ENCODE results near the gene SVOPL. TPM values are rescaled to one million over a fixed set of nuclear protein-coding genes. Genes with fewer than 3 reads are reported as not detected.

The SVOPL gene
- total RNA-seq, 1 experiment from 2014 or later, result not detected

- Histone ChIP-seq H3K27ac (no peak overlapping the region), H3K27me3 (replicated peaks) (no peaks in the 10 kb centered on the region), H3K4me1 (replicated peaks) (no peaks in the 10 kb centered on the region), H3K36me3 (peaks cover 70% of the 10 kb centered on the region), H3K9me3 (replicated peaks) (peaks cover 8% of the 10 kb centered on the region), H3K4me3 (no peak overlapping the region)
- DNase-seq (ENCODE audit: low read depth in 1 of 2, low spot score in 2 of 2), result no peak
Observed at GRCh38 chr7:138569418-138569817, 131.7 kb downstream of the SVOPL start.

- Histone ChIP-seq H3K4me3 (no peak overlapping the region), H3K27ac (no peak overlapping the region), H3K4me1 (replicated peaks) (no peaks in the 10 kb centered on the region), H3K9me3 (replicated peaks) (peaks cover 8% of the 10 kb centered on the region), H3K36me3 (peaks cover 71% of the 10 kb centered on the region), H3K27me3 (replicated peaks) (no peaks in the 10 kb centered on the region)
- DNase-seq (ENCODE audit: low read depth in 1 of 2, low spot score in 2 of 2), result no peak
Observed at GRCh38 chr7:138568655-138569054, 132.5 kb downstream of the SVOPL start.

GRCh38 chr7:138565451-138566114 lies 135.6 kb downstream of the SVOPL start:
- H3K4me1 ChIP-seq (replicated peaks), result no peaks in the 10 kb centered on the region
- no peaks in the 10 kb centered on the region for H3K27me3 ChIP-seq (replicated peaks)
- no peak overlapping the region for H3K27ac ChIP-seq
- no peak for DNase-seq (ENCODE audit: low read depth in 1 of 2, low spot score in 2 of 2)
- no peak overlapping the region for H3K4me3 ChIP-seq
- peaks cover 11% of the 10 kb centered on the region for H3K9me3 ChIP-seq (replicated peaks)
- peaks cover 69% of the 10 kb centered on the region for H3K36me3 ChIP-seq

GRCh38 chr7:138565071-138565450 lies 136.1 kb downstream of the SVOPL start:
- Histone ChIP-seq H3K27ac (no peak overlapping the region), H3K9me3 (replicated peaks) (peaks cover 11% of the 10 kb centered on the region), H3K4me3 (no peak overlapping the region), H3K27me3 (replicated peaks) (no peaks in the 10 kb centered on the region), H3K4me1 (replicated peaks) (no peaks in the 10 kb centered on the region), H3K36me3 (peaks cover 73% of the 10 kb centered on the region)
- no peak for DNase-seq (ENCODE audit: low read depth in 1 of 2, low spot score in 2 of 2)

- Histone ChIP-seq H3K9me3 (replicated peaks) (peaks cover 11% of the 10 kb centered on the region), H3K4me3 (no peak overlapping the region), H3K27ac (no peak overlapping the region), H3K27me3 (replicated peaks) (no peaks in the 10 kb centered on the region), H3K36me3 (peaks cover 76% of the 10 kb centered on the region), H3K4me1 (replicated peaks) (no peaks in the 10 kb centered on the region)
- no peak for DNase-seq (ENCODE audit: low read depth in 1 of 2, low spot score in 2 of 2)
Observed at GRCh38 chr7:138564365-138564764, 136.8 kb downstream of the SVOPL start.

GRCh38 chr7:138563808-138564207 lies 137.4 kb downstream of the SVOPL start:
- Histone ChIP-seq H3K36me3 (peaks cover 78% of the 10 kb centered on the region), H3K27me3 (replicated peaks) (no peaks in the 10 kb centered on the region), H3K9me3 (replicated peaks) (peaks cover 11% of the 10 kb centered on the region), H3K4me1 (replicated peaks) (no peaks in the 10 kb centered on the region), H3K4me3 (no peak overlapping the region), H3K27ac (no peak overlapping the region)
- DNase-seq (ENCODE audit: low read depth in 1 of 2, low spot score in 2 of 2), result no peak

GRCh38 chr7:138559448-138559847 lies 141.7 kb downstream of the SVOPL start:
- Histone ChIP-seq H3K9me3 (replicated peaks) (peaks cover 22% of the 10 kb centered on the region), H3K4me1 (replicated peaks) (no peaks in the 10 kb centered on the region), H3K27me3 (replicated peaks) (no peaks in the 10 kb centered on the region), H3K4me3 (no peak overlapping the region), H3K36me3 (peaks cover 87% of the 10 kb centered on the region), H3K27ac (no peak overlapping the region)
- DNase-seq (ENCODE audit: low read depth in 1 of 2, low spot score in 2 of 2), result no peak

- H3K4me3 ChIP-seq, result no peak overlapping the region
- no peaks in the 10 kb centered on the region for H3K4me1 ChIP-seq (replicated peaks)
- no peaks in the 10 kb centered on the region for H3K27me3 ChIP-seq (replicated peaks)
- no peak overlapping the region for H3K27ac ChIP-seq
- peaks cover 84% of the 10 kb centered on the region for H3K36me3 ChIP-seq
- H3K9me3 ChIP-seq (replicated peaks), result peaks cover 22% of the 10 kb centered on the region
- no peak for DNase-seq (ENCODE audit: low read depth in 1 of 2, low spot score in 2 of 2)
Observed at GRCh38 chr7:138556771-138557484, 144.2 kb downstream of the SVOPL start.

- H3K27ac ChIP-seq, result no peak overlapping the region
Observed at GRCh38 chr7:138555684-138556083, 145.5 kb downstream of the SVOPL start.

GRCh38 chr7:138554674-138555073 lies 146.5 kb downstream of the SVOPL start:
- H3K27me3 ChIP-seq (replicated peaks), result no peaks in the 10 kb centered on the region
- H3K36me3 ChIP-seq, result peaks cover 89% of the 10 kb centered on the region
- no peak for DNase-seq (ENCODE audit: low read depth in 1 of 2, low spot score in 2 of 2)
- no peaks in the 10 kb centered on the region for H3K4me1 ChIP-seq (replicated peaks)
- H3K27ac ChIP-seq, result no peak overlapping the region
- H3K4me3 ChIP-seq, result no peak overlapping the region
- peaks cover 19% of the 10 kb centered on the region for H3K9me3 ChIP-seq (replicated peaks)

More at GRCh38 chr7:138555684-138556083, 145.5 kb downstream of the SVOPL start:
- Histone ChIP-seq H3K4me1 (replicated peaks) (no peaks in the 10 kb centered on the region), H3K4me3 (no peak overlapping the region), H3K27me3 (replicated peaks) (no peaks in the 10 kb centered on the region), H3K9me3 (replicated peaks) (peaks cover 19% of the 10 kb centered on the region), H3K36me3 (peaks cover 91% of the 10 kb centered on the region)
- DNase-seq (ENCODE audit: low read depth in 1 of 2, low spot score in 2 of 2), result no peak

GRCh38 chr7:138553805-138554204 lies 147.4 kb downstream of the SVOPL start:
- H3K9me3 ChIP-seq (replicated peaks), result peaks cover 19% of the 10 kb centered on the region
- H3K36me3 ChIP-seq, result peaks cover 82% of the 10 kb centered on the region
- no peak overlapping the region for H3K27ac ChIP-seq
- no peaks in the 10 kb centered on the region for H3K4me1 ChIP-seq (replicated peaks)
- no peak for DNase-seq (ENCODE audit: low read depth in 1 of 2, low spot score in 2 of 2)
- no peak overlapping the region for H3K4me3 ChIP-seq
- no peaks in the 10 kb centered on the region for H3K27me3 ChIP-seq (replicated peaks)

- H3K4me1 ChIP-seq (replicated peaks), result no peaks in the 10 kb centered on the region
- no peak overlapping the region for H3K27ac ChIP-seq
- H3K4me3 ChIP-seq, result no peak overlapping the region
- peaks cover 72% of the 10 kb centered on the region for H3K36me3 ChIP-seq
- H3K9me3 ChIP-seq (replicated peaks), result 0 out of 2 replicates have a peak, but pooled peaks cover 2% of the 10 kb centered on the region
- H3K27me3 ChIP-seq (replicated peaks), result no peaks in the 10 kb centered on the region
- DNase-seq (ENCODE audit: low read depth in 1 of 2, low spot score in 2 of 2), result no peak
Observed at GRCh38 chr7:138551102-138551501, 150.1 kb downstream of the SVOPL start.

GRCh38 chr7:138550337-138550736 lies 150.8 kb downstream of the SVOPL start:
- DNase-seq (ENCODE audit: low read depth in 1 of 2, low spot score in 2 of 2), result no peak
- Histone ChIP-seq H3K36me3 (peaks cover 68% of the 10 kb centered on the region), H3K27me3 (replicated peaks) (no peaks in the 10 kb centered on the region), H3K9me3 (replicated peaks) (no peaks in the 10 kb centered on the region), H3K27ac (no peak overlapping the region), H3K4me3 (no peak overlapping the region), H3K4me1 (replicated peaks) (no peaks in the 10 kb centered on the region)

GRCh38 chr7:138549082-138549481 lies 152.1 kb downstream of the SVOPL start:
- Histone ChIP-seq H3K27ac (no peak overlapping the region), H3K4me1 (replicated peaks) (no peaks in the 10 kb centered on the region)
- no peak for DNase-seq (ENCODE audit: low read depth in 1 of 2, low spot score in 2 of 2)

More at GRCh38 chr7:138549082-138549481, 152.1 kb downstream of the SVOPL start:
- no peak overlapping the region for H3K4me3 ChIP-seq
- no peaks in the 10 kb centered on the region for H3K27me3 ChIP-seq (replicated peaks)
- H3K36me3 ChIP-seq, result peaks cover 66% of the 10 kb centered on the region
- no peaks in the 10 kb centered on the region for H3K9me3 ChIP-seq (replicated peaks)

All from SJSA1 (cell line).